Left kidney (tissue), 2 donors: ENCODE measurements around the gene ZC3HAV1. TPM values are rescaled to one million over a fixed set of nuclear protein-coding genes. Genes with fewer than 3 reads are reported as not detected.

ENCODE experiments used
- DNase-seq: peaks from one replicate; pipeline ENCODE4 v3.0.0-alpha.2; 2013
- polyA plus RNA-seq: library from polyadenylated mRNA; unstranded; fragments of 120-200 nt; gene quantifications from one replicate; pipeline ENCODE4 v1.2.1, GENCODE V29; 2013; ENCODE audit not compliant: insufficient read length

ZC3HAV1 gene
- polyA plus RNA-seq, 1 donor, result 19.2 TPM

GRCh38 chr7:139022286-139022685, 87.2 kb downstream of the ZC3HAV1 start:
- no peak for DNase-seq

GRCh38 chr7:139018910-139019309, 90.6 kb downstream of the ZC3HAV1 start:
- no peak for DNase-seq

GRCh38 chr7:139016931-139017511, 92.5 kb downstream of the ZC3HAV1 start:
- peak; percentile 63 for DNase-seq

GRCh38 chr7:139011373-139011772, 98.1 kb downstream of the ZC3HAV1 start:
- no peak for DNase-seq

- DNase-seq, result no peak
Measured at GRCh38 chr7:139004321-139005090, 105.0 kb downstream of the ZC3HAV1 start.

- DNase-seq, result no peak
Measured at GRCh38 chr7:138999414-138999813, 110.1 kb downstream of the ZC3HAV1 start.

Other genes starting within 250 kb of the ZC3HAV1 start
- 15.5 TPM for gene KIAA1549, start 128.3 kb downstream of the ZC3HAV1 start, polyA plus RNA-seq
- 29.3 TPM for gene ZC3HAV1L, start 73.7 kb downstream of the ZC3HAV1 start, polyA plus RNA-seq
- gene UBN2, start 121.5 kb upstream of the ZC3HAV1 start, polyA plus RNA-seq, result 27.5 TPM
- gene FMC1, start 231.6 kb upstream of the ZC3HAV1 start, polyA plus RNA-seq, result 22.8 TPM